ENCODE data around the gene SPATS2.
"Not testable (repeated sequence)": the region's sequence is repeated elsewhere in the genome, so short reads cannot be mapped to it uniquely, and the experiment has no call there.

Gene SPATS2

GRCh38 chr12:49478949-49479664, 111.8 kb downstream of the SPATS2 start:
- no peak for DNase-seq

DNA sequence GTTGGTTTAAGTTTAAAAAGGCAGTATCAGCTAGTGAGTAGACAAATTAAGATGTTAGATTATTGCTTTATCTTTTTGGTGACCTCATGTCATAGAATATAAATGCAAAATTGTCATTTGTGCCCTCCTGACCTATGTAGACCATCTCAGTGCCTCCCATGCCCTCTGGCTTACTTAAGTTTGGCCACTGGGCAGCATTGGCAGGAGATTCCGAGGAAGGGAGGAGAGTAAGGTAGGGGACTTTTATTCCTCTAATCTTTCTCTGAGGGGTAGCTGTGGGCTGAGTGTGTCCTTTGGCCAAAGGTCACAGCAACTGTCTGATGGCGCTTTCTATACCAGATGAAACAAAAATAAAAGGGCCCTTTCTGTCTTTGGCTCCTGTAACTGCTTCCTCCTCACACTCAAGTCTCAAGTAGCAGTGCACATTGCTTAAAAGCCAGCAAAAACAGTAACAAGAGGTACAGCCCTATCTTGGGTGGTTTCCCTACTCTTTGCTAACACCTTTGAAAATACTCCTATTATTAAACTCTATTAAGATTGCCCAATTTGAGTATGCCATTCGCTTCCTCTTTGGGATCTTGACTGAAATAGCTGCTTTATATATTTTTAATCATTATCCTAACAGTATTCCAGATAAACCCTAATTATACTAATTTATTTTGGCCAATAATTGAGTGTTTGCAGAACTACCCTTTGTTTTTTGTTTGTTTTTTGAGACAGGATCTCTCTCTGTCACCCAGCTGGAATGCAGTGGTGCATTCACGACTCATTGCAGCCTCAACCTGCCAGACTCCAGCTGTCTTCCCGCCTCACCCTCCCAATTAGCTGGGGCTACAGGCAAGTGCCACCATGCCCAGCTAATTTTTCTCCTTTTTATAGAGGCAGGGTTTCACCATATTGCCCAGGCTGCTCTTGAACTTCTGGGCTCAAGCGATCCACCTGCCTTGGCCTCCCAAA, 115.1 kb downstream of the SPATS2 start:
- DNase-seq = peak; percentile 13

- no peak for DNase-seq
Observed at GRCh38 chr12:49483619-49484018, 116.4 kb downstream of the SPATS2 start.

DNA sequence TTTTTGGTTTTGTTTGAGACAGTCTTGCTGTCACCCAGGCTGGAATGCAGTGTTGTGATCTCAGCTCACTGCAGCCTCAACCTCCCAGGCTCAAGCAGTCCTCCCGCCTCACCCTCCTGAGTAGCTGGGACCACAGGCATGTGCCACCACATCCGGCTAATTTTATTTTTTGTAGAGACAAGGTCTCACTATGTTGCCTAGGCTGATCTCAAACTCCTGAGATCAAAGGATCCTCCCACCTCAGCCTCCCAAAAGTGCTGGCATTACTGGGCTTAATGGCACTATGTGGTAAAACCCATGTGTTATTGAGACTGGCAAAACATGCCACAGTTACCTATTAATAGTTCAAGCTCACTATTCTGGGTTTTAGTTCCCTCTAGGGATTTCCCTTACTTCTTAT, 120.3 kb downstream of the SPATS2 start:
- DNase-seq = no peak

GRCh38 chr12:49489154-49489553, 121.9 kb downstream of the SPATS2 start:
- DNase-seq = no peak

GRCh38 chr12:49489720-49490119, 122.5 kb downstream of the SPATS2 start:
- DNase-seq = peak; percentile 31

GRCh38 chr12:49491823-49492222, 124.6 kb downstream of the SPATS2 start:
- DNase-seq = no peak

GRCh38 chr12:49493900-49494299, 126.6 kb downstream of the SPATS2 start:
- DNase-seq = no peak

- no peak for DNase-seq
Observed at GRCh38 chr12:49496417-49497360, 129.4 kb downstream of the SPATS2 start.

- DNase-seq = no peak
Observed at GRCh38 chr12:49501895-49502294, 134.6 kb downstream of the SPATS2 start.

GRCh38 chr12:49502590-49502989, 135.3 kb downstream of the SPATS2 start:
- DNase-seq = peak; percentile 6

GRCh38 chr12:49503674-49504180, 136.5 kb downstream of the SPATS2 start:
- DNase-seq = peak; percentile 52

- peak; percentile 39 for DNase-seq
Observed at GRCh38 chr12:49505672-49506071, 138.4 kb downstream of the SPATS2 start.

GRCh38 chr12:49507139-49507538, 139.9 kb downstream of the SPATS2 start:
- peak; percentile 93 for DNase-seq

GRCh38 chr12:49509681-49510080, 142.4 kb downstream of the SPATS2 start:
- not testable (repeated sequence) for DNase-seq

GRCh38 chr12:49511410-49511809, 144.1 kb downstream of the SPATS2 start:
- no peak for DNase-seq

DNA sequence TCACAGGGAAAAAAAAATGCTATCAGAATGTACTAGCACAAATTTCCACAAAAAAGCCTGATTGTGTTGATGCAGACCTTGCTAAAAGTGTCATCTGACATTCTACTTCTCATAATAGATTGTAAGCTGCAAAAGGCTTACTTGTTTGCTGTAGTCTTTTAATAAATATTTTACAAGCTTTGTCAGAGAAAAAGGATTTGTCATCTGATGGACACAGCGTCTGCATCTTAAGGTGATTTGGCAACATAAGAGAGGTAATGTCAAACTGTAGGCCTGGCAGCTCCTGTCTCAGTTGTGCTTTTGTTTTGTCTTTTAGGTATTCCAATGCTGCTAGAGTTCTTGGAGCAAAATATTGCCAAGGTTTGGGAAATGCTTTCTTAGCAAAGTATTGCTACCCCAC, 145.3 kb downstream of the SPATS2 start:
- DNase-seq = no peak

DNA sequence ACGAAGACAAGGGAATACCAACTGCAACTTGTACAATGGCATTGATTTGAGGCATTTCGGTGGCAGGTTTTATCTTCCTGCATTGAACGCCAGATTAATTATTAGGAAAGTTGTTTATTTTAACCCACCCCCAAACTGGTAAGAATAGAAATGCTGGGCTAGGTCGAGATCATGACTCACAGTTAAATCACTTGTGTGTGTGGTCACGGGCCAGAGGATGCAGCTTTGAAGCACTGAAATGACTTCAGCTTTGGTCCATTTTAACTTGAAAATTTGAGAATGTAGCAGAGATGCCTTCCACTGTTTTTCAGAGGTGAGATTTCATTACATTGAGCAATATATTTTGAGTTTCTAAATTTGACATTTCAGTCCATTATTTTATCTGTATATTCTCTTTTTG, 148.0 kb downstream of the SPATS2 start:
- peak; percentile 80 for DNase-seq

DNA sequence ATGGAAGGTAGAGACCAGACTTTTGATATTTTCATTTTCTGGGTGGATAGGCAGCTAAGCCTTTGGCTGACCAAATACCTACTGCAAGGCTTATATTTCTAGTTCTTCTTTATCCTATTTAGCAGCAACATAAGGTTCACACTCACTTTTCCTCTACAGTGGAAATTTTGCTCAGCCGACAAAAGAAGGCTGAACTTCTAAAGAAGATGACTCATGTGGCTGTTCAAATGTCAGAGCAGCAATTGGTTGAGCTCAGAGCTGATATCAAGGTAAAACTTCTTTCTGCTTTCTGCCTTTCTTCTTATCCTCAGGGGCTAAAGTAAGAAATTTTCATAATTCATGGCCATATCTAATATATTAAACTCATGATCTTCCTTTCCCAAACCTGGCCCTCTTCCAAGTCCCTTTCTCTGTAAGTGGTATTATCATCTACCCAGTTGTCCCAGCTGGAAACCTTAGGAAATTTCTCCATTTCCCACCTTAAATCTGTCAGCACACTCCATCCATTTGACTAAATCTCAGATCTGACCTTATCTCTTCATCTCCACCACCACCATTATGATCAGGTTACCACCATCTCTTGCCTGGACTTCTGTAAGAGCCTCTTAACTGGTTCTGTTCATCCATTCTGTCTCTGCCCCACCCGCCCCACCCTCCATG, 151.8 kb downstream of the SPATS2 start:
- peak; percentile 24 for DNase-seq

GRCh38 chr12:49519574-49519936, 152.3 kb downstream of the SPATS2 start:
- DNase-seq = no peak

DNA sequence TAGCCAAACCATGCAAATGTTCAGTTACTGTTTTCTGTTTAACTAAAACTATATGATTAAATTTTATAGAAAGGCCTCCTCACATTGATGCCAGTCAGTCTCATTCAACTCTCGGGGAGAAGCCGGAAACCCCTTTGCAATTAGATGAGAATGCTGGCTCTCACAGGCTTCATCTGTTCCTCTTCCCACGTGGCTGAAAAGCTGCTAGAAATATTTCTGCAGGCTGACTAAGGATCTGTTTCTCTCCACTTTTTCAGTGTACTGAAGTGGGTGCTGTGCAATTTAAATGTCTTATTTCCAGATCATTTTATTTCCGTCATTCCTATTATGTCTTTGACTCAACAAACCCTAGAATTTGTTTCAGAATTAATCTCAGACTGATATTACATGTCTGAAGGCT, 154.1 kb downstream of the SPATS2 start:
- no peak for DNase-seq

DNA sequence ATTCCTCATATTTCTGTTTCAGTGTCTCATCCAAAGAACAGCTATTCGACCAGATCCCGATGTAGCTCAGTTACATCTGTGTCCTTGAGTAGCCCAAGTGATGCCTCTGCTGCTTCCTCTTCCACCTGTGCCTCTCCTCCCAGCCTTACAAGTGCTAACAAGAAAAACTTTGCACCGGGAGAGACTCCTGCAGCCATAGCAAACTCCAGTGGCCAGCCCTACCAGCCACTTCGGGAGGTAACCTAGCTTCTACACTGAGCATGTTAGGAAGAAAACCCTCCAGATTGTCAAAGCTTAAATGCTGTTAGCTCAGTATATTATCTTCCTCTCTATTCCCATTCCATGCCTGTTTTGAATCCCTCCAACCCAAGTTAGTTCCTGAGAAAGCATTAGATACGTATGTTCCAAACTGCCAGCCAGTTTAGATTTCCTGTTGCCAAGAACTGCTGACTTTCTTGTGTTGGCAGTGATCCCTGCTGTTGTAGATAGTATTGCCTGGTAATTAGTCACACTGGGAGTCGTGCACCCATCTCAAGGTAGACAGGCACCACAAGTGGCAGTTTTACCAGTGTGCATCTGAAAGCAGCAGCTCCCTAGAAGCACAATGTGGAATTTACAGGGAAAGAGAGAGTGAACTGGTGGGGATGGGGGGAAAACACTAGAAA, 157.5 kb downstream of the SPATS2 start:
- no peak for DNase-seq

All from fibroblast of skin of right quadriceps (primary cell).